Measurements from ENCODE around the gene BTBD17. TPM values are rescaled to one million over a fixed set of nuclear protein-coding genes. Genes with fewer than 3 reads are reported as not detected.

Gene BTBD17
- total RNA-seq, 1 donor from 2014 or later: not detected

DNA sequence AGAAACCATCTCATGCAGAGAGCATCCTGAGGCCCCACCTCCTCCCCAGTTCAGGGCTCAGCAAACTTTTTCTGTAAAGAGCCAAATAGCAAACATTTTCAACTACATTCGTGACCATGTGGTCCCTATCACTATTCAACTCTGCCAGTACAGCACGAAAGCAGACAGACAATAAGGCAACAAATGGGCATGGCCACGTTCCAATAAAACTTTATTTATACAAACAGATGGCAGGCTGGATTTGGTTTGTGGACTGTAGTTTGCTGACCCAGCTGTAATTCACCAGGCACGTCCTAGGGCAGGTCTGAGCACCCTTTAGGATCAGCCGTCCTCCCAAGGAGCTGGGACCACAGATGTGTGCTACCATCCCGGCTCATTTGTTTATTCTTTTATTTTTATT is 43.1 kb upstream of the BTBD17 start:
- DNase-seq (ENCODE audit: low spot score): no peak
- H3K4me3 Mint-ChIP-seq (ENCODE audit: unreplicated experiment): no peak overlapping the region
- peaks cover 5% of the 10 kb centered on the region for H3K27me3 Mint-ChIP-seq (ENCODE audit: low read depth)
- no peaks in the 10 kb centered on the region for H3K36me3 Mint-ChIP-seq (ENCODE audit: low read depth)
- H3K9me3 Mint-ChIP-seq (ENCODE audit: low read depth): no peaks in the 10 kb centered on the region
- no peaks in the 10 kb centered on the region for H3K4me1 Mint-ChIP-seq (ENCODE audit: low read depth)
- no peak overlapping the region for H3K27ac Mint-ChIP-seq (ENCODE audit: unreplicated experiment)
- TF ChIP-seq, protein P1, sequence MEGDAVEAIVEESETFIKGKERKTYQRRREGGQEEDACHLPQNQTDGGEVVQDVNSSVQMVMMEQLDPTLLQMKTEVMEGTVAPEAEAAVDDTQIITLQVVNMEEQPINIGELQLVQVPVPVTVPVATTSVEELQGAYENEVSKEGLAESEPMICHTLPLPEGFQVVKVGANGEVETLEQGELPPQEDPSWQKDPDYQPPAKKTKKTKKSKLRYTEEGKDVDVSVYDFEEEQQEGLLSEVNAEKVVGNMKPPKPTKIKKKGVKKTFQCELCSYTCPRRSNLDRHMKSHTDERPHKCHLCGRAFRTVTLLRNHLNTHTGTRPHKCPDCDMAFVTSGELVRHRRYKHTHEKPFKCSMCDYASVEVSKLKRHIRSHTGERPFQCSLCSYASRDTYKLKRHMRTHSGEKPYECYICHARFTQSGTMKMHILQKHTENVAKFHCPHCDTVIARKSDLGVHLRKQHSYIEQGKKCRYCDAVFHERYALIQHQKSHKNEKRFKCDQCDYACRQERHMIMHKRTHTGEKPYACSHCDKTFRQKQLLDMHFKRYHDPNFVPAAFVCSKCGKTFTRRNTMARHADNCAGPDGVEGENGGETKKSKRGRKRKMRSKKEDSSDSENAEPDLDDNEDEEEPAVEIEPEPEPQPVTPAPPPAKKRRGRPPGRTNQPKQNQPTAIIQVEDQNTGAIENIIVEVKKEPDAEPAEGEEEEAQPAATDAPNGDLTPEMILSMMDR (IDR thresholded peaks at IDR 0.05): no peak

DNA sequence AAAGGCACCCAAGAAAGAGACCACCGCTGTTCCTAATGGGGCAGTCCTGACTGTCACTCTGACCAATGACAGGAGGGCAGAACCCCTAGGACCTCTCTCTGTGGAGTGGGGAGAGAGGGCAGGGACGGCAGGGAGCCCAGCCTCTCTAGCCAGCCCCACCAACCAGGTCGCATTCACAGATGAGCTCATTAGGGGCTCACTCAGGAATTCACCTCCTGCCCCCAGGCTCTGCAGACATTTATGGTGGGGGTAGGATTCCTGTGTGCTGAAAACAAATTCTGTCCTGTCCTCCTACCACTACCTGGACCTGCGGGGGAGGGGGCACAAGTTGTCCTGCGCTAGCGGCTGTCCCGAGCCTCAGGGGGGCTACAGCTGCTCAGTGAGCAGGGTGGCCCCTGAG is 42.5 kb upstream of the BTBD17 start:
- H3K27ac Mint-ChIP-seq (ENCODE audit: unreplicated experiment): no peak overlapping the region
- TF ChIP-seq, protein P1 (IDR thresholded peaks at IDR 0.05): no peak
- no peaks in the 10 kb centered on the region for H3K4me1 Mint-ChIP-seq (ENCODE audit: low read depth)

DNA sequence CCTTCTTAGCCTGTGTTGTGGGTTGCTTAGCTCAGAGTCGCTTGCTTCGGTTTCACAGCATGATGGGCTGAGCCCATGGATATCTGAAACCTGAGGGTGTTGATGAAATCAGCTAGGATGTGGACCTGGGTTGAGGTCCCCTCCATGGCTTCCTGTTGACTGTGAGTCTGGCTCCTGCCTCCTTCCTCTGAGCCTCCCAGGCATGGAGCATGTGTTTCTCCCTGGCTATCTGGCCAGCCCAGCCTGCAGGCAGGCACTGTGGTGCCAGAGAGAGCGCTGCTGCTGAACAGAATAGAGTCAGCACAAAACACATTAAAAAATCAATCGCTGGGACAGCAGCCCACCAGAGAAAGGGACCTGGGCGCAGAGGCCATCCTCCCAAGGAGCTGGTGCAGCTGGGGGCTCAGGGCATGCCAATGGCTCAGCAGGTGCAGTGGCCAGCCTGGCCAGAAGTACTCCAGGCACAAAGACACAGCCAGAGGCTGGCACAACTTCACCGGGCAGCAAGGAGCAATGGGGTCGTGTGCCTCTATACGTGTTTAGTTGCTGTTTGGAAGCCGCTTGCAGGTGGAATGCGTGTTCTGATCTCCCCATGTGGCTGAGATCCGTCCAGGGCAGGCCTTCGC is 42.0 kb upstream of the BTBD17 start:
- TF ChIP-seq, protein P1 (IDR thresholded peaks at IDR 0.05): no peak
- no peaks in the 10 kb centered on the region for H3K9me3 Mint-ChIP-seq (ENCODE audit: low read depth)
- DNase-seq (ENCODE audit: low spot score): no peak

More for the DNA sequence above, 42.5 kb upstream of the BTBD17 start:
- Mint-ChIP-seq H3K27me3 (ENCODE audit: low read depth) (peaks cover 9% of the 10 kb centered on the region), H3K9me3 (ENCODE audit: low read depth) (no peaks in the 10 kb centered on the region), H3K36me3 (ENCODE audit: low read depth) (no peaks in the 10 kb centered on the region), H3K4me3 (ENCODE audit: unreplicated experiment) (no peak overlapping the region)
- no peak for DNase-seq (ENCODE audit: low spot score)

DNA sequence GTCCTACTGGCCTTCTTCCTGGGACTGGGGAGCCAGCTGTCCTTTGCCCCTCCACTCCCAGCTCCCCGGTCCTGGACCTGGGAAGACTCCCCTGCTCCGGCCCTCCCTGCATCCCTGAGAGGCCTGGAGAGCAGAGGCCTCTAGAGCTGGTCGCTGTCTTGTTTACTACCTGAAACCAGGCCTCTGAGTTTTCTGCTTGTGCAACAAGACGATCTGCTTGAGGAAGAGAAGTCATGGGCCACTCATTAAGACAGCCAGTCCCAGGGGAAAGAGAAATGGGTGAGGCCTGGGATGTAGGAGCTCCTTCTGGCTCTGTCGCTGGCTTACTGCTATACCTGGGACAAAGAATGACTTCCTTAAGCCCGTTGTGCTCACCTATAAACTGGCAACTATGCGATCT is 40.4 kb upstream of the BTBD17 start:
- Mint-ChIP-seq H3K27me3 (ENCODE audit: low read depth) (peaks cover 9% of the 10 kb centered on the region), H3K4me1 (ENCODE audit: low read depth) (no peaks in the 10 kb centered on the region), H3K36me3 (ENCODE audit: low read depth) (no peaks in the 10 kb centered on the region), H3K4me3 (ENCODE audit: unreplicated experiment) (no peak overlapping the region), H3K27ac (ENCODE audit: unreplicated experiment) (no peak overlapping the region), H3K9me3 (ENCODE audit: low read depth) (no peaks in the 10 kb centered on the region)
- no peak for DNase-seq (ENCODE audit: low spot score)
- TF ChIP-seq, protein P1 (IDR thresholded peaks at IDR 0.05): no peak

More for the DNA sequence above, 42.0 kb upstream of the BTBD17 start:
- no peaks in the 10 kb centered on the region for H3K36me3 Mint-ChIP-seq (ENCODE audit: low read depth)
- peaks cover 9% of the 10 kb centered on the region for H3K27me3 Mint-ChIP-seq (ENCODE audit: low read depth)
- H3K27ac Mint-ChIP-seq (ENCODE audit: unreplicated experiment): no peak overlapping the region
- no peaks in the 10 kb centered on the region for H3K4me1 Mint-ChIP-seq (ENCODE audit: low read depth)
- no peak overlapping the region for H3K4me3 Mint-ChIP-seq (ENCODE audit: unreplicated experiment)

DNA sequence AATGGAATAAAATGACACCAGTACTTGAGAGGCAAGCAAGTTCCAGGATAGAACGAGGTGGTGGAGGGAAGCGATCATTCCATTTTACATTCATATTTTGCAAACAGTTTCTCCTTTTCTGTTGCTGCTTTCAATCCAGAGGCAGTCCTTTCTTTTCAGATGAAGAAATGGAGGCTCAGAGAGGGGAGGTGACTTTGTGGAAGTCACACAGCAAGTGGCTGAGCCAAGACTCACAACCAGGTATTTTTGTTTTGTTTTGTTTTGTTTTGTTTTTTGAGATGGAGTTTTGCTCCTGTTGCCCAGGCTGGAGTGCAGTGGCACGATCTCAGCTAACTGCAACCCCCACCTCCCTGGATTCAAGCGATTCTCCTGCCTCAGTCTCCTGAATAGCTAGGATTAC is 34.9 kb upstream of the BTBD17 start:
- peaks cover 4% of the 10 kb centered on the region for H3K27me3 Mint-ChIP-seq (ENCODE audit: low read depth)
- H3K4me1 Mint-ChIP-seq (ENCODE audit: low read depth): peaks cover 21% of the 10 kb centered on the region
- no peaks in the 10 kb centered on the region for H3K9me3 Mint-ChIP-seq (ENCODE audit: low read depth)
- H3K4me3 Mint-ChIP-seq (ENCODE audit: unreplicated experiment): no peak overlapping the region
- H3K27ac Mint-ChIP-seq (ENCODE audit: unreplicated experiment): no peak overlapping the region
- DNase-seq (ENCODE audit: low spot score): no peak
- TF ChIP-seq, protein P1 (IDR thresholded peaks at IDR 0.05): no peak
- no peaks in the 10 kb centered on the region for H3K36me3 Mint-ChIP-seq (ENCODE audit: low read depth)

All from chondrocyte (in vitro differentiated cells).